Measurements from ENCODE around the gene ZNF695. TPM values are rescaled to one million over a fixed set of nuclear protein-coding genes. Genes with fewer than 3 reads are reported as not detected.

The ZNF695 gene
- total RNA-seq, 2 donors from 2014 or later: 1.2 to 5.3 TPM

DNA sequence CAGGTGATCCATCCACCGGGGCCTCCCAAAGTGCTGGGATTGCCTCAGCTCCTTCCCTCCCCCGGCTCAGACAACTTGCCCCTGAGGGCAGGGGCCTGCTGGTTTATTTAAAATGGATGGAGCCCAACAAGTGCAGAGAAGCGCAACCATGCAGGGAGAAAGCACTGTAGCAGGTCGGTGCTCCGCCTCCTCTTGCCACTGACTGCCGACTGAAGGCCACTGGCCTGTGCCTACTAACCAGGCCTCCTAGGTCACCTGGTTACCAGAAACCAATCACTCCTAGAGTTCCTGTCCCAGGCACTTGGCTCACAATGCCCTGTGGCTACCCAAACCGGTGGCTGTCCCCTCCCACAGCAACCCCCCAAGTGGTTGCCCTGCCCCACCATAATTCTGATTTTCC lies 35.9 kb downstream of the ZNF695 start:
- no peaks in the 10 kb centered on the region for H3K9me3 ChIP-seq
- no peak overlapping the region for H3K27ac ChIP-seq
- no peaks in the 10 kb centered on the region for H3K27me3 ChIP-seq
- H3K9ac ChIP-seq (ENCODE audit: low read depth in 2 of 2, low read length in 2 of 2): no peak overlapping the region
- intact Hi-C loops (cut with DNase I): no loop called here
- no peaks in the 10 kb centered on the region for H3K4me1 ChIP-seq
- no peak for DNase-seq
- TF ChIP-seq, protein P1, sequence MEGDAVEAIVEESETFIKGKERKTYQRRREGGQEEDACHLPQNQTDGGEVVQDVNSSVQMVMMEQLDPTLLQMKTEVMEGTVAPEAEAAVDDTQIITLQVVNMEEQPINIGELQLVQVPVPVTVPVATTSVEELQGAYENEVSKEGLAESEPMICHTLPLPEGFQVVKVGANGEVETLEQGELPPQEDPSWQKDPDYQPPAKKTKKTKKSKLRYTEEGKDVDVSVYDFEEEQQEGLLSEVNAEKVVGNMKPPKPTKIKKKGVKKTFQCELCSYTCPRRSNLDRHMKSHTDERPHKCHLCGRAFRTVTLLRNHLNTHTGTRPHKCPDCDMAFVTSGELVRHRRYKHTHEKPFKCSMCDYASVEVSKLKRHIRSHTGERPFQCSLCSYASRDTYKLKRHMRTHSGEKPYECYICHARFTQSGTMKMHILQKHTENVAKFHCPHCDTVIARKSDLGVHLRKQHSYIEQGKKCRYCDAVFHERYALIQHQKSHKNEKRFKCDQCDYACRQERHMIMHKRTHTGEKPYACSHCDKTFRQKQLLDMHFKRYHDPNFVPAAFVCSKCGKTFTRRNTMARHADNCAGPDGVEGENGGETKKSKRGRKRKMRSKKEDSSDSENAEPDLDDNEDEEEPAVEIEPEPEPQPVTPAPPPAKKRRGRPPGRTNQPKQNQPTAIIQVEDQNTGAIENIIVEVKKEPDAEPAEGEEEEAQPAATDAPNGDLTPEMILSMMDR (IDR thresholded peaks at IDR 0.05): no peak
- H3K4me3 ChIP-seq: no peak overlapping the region
- H3K36me3 ChIP-seq: no peaks in the 10 kb centered on the region

DNA sequence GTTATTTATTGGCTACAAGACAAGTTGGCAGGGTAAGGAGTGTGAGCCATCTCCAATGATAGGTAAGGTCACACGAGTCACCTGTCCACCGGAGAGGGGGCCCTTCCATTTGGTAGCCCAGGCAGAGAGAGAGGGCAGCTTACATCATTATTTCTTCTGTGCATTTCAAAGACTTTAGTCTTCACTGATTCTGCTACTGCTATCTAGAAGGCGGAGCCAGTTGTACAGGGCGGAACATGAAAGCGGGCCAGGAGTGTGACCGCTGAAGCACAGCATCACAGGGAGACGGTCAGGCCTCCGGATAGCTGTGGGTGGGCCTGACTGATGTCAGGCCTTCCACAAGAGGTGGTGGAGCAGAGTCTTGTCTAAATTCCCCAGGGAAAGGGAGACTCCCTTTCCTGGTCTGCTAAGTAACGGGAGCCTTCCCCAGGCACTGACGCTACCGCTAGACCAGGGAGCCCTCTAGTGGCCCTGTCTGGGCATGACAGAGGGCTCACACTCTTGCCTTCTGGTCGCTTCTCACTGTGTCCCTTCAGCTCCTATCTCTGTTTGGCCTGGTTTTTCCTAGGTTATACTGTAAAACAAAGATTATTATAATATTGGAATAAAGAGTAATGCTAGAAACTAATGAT lies 36.7 kb downstream of the ZNF695 start:
- no peaks in the 10 kb centered on the region for H3K4me1 ChIP-seq
- H3K27ac ChIP-seq: no peak overlapping the region
- DNase-seq: peak; percentile 24
- no peak overlapping the region for H3K9ac ChIP-seq (ENCODE audit: low read depth in 2 of 2, low read length in 2 of 2)
- H3K27me3 ChIP-seq: no peaks in the 10 kb centered on the region
- no peak overlapping the region for H3K4me3 ChIP-seq
- intact Hi-C loops (cut with DNase I): no loop called here
- H3K36me3 ChIP-seq: no peaks in the 10 kb centered on the region
- no peaks in the 10 kb centered on the region for H3K9me3 ChIP-seq
- TF ChIP-seq, protein P1 (IDR thresholded peaks at IDR 0.05): peak; percentile 79

DNA sequence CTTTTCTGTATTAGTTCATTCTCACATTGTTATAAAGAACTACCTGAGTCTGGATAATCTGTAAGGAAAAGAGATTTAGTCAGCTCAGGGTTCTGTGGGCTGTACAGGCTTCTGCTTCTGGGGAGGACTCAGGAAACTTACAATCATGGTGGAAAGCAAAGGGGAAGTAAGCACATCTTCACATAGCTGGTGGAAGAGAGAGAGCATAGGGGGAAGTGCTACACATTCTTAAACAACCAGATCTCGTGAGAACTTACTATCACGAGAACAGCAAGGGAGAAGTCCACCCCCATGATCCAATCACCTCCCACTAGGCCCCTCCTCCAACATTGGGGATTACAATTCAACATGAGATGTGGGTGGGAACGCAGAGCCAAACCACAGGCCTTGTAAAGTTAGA lies 38.2 kb downstream of the ZNF695 start:
- DNase-seq: no peak

DNA sequence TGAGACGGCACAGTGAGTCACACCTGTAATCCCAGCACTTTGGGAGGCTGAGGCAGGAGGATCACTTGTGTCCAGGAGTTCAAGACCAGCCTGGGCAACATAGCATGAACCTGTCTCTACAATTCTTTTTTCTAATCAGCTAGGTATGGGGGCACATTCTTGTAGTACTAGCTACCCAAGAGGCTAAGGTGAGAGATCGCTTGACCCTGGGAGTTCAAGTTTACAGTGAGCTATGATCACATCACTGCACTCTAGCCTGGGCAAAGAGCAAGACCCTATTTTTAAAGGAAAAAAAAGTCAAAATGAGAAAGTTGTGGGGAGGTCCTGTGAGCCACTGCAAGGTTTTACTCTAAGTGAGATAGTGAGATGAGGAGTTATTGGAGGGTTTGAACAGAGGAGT lies 41.4 kb downstream of the ZNF695 start:
- TF ChIP-seq, protein P1 (IDR thresholded peaks at IDR 0.05): no peak
- Histone ChIP-seq H3K36me3 (no peaks in the 10 kb centered on the region), H3K4me1 (no peaks in the 10 kb centered on the region), H3K27ac (no peak overlapping the region), H3K9me3 (no peaks in the 10 kb centered on the region), H3K9ac (ENCODE audit: low read depth in 2 of 2, low read length in 2 of 2) (no peak overlapping the region), H3K4me3 (no peak overlapping the region), H3K27me3 (no peaks in the 10 kb centered on the region)
- no peak for DNase-seq
- intact Hi-C loops (cut with DNase I): no loop called here

More for the DNA sequence above, 38.2 kb downstream of the ZNF695 start:
- no peak overlapping the region for H3K4me3 ChIP-seq
- TF ChIP-seq, protein P1 (IDR thresholded peaks at IDR 0.05): no peak
- no peaks in the 10 kb centered on the region for H3K27me3 ChIP-seq
- H3K9ac ChIP-seq (ENCODE audit: low read depth in 2 of 2, low read length in 2 of 2): no peak overlapping the region
- H3K9me3 ChIP-seq: no peaks in the 10 kb centered on the region
- intact Hi-C loops (cut with DNase I): no loop called here
- H3K27ac ChIP-seq: no peak overlapping the region
- H3K4me1 ChIP-seq: no peaks in the 10 kb centered on the region
- no peaks in the 10 kb centered on the region for H3K36me3 ChIP-seq

DNA sequence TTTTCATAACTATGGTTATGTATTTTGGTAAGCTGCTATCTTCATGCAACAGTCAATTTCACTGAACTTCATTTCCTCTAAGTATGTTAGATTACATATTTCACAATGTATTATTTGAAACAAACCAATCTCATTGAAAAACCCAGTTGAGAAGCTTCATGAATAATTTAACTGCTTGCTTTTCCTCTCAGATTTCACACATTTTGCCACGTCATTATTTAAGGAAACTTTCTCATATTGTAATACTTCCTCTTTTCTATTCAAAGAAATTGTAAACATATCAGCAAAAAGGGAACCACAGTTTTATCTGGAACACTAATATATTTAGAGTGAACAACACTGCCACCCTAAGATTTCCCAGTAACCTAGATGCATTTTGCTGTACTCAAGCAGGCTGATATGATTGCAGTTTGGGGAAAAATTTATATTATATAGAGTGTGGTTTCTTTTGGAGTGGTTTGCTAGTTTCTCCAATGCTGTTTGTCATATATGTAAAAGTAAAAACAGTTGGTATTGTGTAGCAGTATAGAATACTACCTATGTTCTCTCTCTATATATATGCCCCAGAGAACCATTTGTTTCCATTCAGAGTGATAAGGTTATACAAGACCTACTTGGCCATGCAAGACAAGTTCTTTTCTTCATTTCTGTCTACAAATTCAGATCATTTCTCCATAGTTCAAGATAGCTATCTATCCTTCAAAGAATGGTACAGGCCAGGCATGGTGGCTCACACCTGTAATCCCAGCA lies 47.7 kb downstream of the ZNF695 start:
- Histone ChIP-seq H3K27me3 (no peaks in the 10 kb centered on the region), H3K4me3 (no peak overlapping the region), H3K4me1 (no peaks in the 10 kb centered on the region), H3K27ac (no peak overlapping the region), H3K9ac (ENCODE audit: low read depth in 2 of 2, low read length in 2 of 2) (no peak overlapping the region), H3K9me3 (no peaks in the 10 kb centered on the region), H3K36me3 (no peaks in the 10 kb centered on the region)
- TF ChIP-seq, protein P1 (IDR thresholded peaks at IDR 0.05): no peak
- DNase-seq: no peak
- intact Hi-C loops (cut with DNase I): no loop called here

All from colonic mucosa (tissue), 4 donors.